ENCODE measurements around the gene RPP38. TPM values are rescaled to one million over a fixed set of nuclear protein-coding genes. Genes with fewer than 3 reads are reported as not detected.

Gene RPP38
- total and polyA plus RNA-seq, 2 of the 8 experiments (the other 6 are each of a cell fraction or from before 2014, with no cell fraction given) = 20.8 to 23.3 TPM

DNA sequence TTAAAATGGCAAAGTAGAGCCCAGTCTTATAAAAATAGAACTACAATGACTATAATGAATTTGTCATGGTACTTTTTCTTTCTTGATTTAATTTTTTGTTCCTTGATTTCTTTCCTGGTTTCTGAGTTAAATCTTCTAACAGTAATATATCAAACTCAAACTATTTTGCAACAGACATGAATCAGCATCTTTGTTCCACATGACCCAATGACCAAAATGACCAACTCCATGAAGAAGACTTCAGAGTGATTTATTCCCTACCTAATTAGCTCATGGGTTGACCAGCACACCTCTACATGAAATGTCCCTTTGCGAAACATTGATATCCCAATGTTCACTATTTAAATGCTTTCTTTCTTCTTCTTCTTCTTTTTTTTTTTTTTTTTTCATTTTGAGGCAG lies 40.5 kb downstream of the RPP38 start (continued):
- TF ChIP-seq, protein P1, sequence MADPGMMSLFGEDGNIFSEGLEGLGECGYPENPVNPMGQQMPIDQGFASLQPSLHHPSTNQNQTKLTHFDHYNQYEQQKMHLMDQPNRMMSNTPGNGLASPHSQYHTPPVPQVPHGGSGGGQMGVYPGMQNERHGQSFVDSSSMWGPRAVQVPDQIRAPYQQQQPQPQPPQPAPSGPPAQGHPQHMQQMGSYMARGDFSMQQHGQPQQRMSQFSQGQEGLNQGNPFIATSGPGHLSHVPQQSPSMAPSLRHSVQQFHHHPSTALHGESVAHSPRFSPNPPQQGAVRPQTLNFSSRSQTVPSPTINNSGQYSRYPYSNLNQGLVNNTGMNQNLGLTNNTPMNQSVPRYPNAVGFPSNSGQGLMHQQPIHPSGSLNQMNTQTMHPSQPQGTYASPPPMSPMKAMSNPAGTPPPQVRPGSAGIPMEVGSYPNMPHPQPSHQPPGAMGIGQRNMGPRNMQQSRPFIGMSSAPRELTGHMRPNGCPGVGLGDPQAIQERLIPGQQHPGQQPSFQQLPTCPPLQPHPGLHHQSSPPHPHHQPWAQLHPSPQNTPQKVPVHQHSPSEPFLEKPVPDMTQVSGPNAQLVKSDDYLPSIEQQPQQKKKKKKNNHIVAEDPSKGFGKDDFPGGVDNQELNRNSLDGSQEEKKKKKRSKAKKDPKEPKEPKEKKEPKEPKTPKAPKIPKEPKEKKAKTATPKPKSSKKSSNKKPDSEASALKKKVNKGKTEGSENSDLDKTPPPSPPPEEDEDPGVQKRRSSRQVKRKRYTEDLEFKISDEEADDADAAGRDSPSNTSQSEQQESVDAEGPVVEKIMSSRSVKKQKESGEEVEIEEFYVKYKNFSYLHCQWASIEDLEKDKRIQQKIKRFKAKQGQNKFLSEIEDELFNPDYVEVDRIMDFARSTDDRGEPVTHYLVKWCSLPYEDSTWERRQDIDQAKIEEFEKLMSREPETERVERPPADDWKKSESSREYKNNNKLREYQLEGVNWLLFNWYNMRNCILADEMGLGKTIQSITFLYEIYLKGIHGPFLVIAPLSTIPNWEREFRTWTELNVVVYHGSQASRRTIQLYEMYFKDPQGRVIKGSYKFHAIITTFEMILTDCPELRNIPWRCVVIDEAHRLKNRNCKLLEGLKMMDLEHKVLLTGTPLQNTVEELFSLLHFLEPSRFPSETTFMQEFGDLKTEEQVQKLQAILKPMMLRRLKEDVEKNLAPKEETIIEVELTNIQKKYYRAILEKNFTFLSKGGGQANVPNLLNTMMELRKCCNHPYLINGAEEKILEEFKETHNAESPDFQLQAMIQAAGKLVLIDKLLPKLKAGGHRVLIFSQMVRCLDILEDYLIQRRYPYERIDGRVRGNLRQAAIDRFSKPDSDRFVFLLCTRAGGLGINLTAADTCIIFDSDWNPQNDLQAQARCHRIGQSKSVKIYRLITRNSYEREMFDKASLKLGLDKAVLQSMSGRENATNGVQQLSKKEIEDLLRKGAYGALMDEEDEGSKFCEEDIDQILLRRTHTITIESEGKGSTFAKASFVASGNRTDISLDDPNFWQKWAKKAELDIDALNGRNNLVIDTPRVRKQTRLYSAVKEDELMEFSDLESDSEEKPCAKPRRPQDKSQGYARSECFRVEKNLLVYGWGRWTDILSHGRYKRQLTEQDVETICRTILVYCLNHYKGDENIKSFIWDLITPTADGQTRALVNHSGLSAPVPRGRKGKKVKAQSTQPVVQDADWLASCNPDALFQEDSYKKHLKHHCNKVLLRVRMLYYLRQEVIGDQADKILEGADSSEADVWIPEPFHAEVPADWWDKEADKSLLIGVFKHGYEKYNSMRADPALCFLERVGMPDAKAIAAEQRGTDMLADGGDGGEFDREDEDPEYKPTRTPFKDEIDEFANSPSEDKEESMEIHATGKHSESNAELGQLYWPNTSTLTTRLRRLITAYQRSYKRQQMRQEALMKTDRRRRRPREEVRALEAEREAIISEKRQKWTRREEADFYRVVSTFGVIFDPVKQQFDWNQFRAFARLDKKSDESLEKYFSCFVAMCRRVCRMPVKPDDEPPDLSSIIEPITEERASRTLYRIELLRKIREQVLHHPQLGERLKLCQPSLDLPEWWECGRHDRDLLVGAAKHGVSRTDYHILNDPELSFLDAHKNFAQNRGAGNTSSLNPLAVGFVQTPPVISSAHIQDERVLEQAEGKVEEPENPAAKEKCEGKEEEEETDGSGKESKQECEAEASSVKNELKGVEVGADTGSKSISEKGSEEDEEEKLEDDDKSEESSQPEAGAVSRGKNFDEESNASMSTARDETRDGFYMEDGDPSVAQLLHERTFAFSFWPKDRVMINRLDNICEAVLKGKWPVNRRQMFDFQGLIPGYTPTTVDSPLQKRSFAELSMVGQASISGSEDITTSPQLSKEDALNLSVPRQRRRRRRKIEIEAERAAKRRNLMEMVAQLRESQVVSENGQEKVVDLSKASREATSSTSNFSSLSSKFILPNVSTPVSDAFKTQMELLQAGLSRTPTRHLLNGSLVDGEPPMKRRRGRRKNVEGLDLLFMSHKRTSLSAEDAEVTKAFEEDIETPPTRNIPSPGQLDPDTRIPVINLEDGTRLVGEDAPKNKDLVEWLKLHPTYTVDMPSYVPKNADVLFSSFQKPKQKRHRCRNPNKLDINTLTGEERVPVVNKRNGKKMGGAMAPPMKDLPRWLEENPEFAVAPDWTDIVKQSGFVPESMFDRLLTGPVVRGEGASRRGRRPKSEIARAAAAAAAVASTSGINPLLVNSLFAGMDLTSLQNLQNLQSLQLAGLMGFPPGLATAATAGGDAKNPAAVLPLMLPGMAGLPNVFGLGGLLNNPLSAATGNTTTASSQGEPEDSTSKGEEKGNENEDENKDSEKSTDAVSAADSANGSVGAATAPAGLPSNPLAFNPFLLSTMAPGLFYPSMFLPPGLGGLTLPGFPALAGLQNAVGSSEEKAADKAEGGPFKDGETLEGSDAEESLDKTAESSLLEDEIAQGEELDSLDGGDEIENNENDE (IDR thresholded peaks at IDR 0.05; ENCODE audit: insufficient replicate concordance, low read length) = no peak
- TF ChIP-seq CTBP2 (IDR thresholded peaks at IDR 0.05; ENCODE audit: borderline replicate concordance, insufficient read depth, insufficient read length, low read length) (no peak), BRCA1 (IDR thresholded peaks at IDR 0.05; ENCODE audit: low read depth, low read length) (no peak), GABPA (IDR thresholded peaks at IDR 0.05; ENCODE audit: borderline replicate concordance, insufficient read depth, low read length) (no peak), HDAC2 (IDR thresholded peaks at IDR 0.05; ENCODE audit: borderline replicate concordance in 1 of 2, low read depth in 2 of 2, low read length in 2 of 2) (no peak), SAP30 (IDR thresholded peaks at IDR 0.05; ENCODE audit: insufficient read depth, insufficient replicate concordance, low read length) (no peak), RNF2 (IDR thresholded peaks at IDR 0.05; ENCODE audit: borderline replicate concordance, low read depth, low read length, missing control alignments, poor library complexity, severe bottlenecking) (no peak), TAF1 (IDR thresholded peaks at IDR 0.05; ENCODE audit: low read depth, low read length) (no peak), SRF (IDR thresholded peaks at IDR 0.05; ENCODE audit: low read depth, low read length) (no peak), CBX5 (IDR thresholded peaks at IDR 0.05; ENCODE audit: low read depth, low read length) (no peak), YY1 (IDR thresholded peaks at IDR 0.05; ENCODE audit: low read depth, low read length) (no peak)
